ENCODE measurements around the gene RAP1GDS1. TPM values are rescaled to one million over a fixed set of nuclear protein-coding genes. Genes with fewer than 3 reads are reported as not detected.
"Not testable (repeated sequence)": the region's sequence is repeated elsewhere in the genome, so short reads cannot be mapped to it uniquely, and the experiment has no call there.

The RAP1GDS1 gene
- total and polyA plus RNA-seq, 5 experiments from 2014 or later, result 23.2 to 41.3 (median 30.7) TPM

DNA sequence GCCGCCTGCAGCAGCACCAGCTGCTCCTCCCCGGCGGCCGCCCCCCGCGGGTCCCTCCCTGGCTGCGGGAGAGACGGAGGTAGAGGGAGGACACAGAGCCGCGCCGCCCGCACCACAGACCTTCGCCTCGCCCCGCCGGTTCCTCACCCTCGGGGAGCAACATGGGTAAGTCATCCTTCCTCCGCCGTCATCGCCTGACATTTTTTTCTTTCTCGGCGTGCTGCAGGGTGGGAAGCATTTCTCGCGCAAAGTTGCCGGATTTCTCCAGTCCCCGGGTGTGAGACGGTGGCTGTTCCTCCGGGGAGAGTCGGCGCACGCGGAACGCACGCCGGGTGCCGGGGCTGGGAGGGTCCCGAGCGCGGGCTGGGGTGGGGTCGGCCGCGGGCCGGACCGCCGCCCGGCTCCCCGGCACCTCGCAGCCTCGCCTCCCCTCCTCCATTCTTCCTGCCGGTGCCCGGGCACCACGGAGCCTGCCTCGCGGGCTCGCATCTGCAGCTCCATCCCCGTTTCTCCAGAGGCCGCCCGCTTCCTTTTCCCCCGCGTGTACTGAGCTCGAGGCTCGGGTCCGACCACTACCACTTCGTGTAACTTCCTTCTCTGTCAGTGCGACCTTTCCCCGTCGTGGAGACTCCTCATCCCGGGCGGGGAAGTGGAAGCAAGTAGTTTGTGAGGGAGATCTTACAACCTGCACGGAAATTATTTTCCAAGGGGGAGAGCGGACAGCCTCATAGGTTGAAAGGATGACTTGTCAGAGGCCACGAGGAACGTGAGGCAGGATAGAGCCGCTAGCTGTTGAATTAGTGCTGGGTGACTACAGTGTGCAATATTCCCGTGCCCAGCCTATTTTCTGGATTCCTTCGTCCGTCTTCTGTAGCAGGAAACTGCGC is 464 bp downstream of the RAP1GDS1 start:
- POLR2A ChIA-PET, result interaction anchor here (0.8 to 3.2 kb wide), 18 partner anchors 10 to 1302 kb away, joined by 3 to 40 read pairs (median 6); partner anchors contain the start of genes ADH5, METAP1, STPG2 and TRMT10A

DNA sequence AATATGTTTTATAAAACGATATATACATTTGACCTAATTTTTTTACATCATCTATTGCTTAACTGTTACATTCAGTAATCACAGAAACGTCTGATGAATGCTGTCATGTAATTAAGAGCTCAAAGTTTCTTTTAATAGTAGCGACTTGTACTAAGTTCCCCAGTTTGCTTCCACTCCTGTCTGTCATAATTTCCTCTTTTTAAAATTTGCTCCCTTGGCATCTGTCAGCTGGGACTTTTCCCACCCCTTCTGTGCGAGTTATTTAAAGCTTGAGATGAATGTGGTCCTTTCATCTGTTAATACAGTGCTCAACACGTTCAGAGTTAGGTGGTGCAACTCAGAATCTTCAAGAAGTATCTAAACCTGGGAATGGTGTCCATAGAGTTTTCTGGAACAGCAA is 1.2 kb downstream of the RAP1GDS1 start:
- Mint-ChIP-seq H3K27me3 (no peaks in the 10 kb centered on the region), H3K4me3 (peak overlapping the region; percentile 80 to 98 (median 96)), H3K4me1 (peaks cover 31 to 58% (median 51%) of the 10 kb centered on the region in 4 donors), H3K36me3 (peaks cover 0 to 2% (median 0%) of the 10 kb centered on the region in 3 donors), H3K27ac (peak overlapping the region; percentile 73 to 98 (median 95)), H3K9me3 (peaks cover 0 to 2% (median 0%) of the 10 kb centered on the region in 9 donors)
- DNase-seq (peak in 3 of 10 donors; percentile 8 to 15 (median 14)), ATAC-seq (no peak)
- POLR2A ChIA-PET, result interaction anchor here (1.4 to 3.2 kb wide), 5 partner anchors 10 to 826 kb away, joined by 3 to 40 read pairs (median 9); partner anchors contain the start of genes ADH5, STPG2 and TSPAN5

More for the DNA sequence above, 464 bp downstream of the RAP1GDS1 start:
- peak overlapping the region; percentile 80 to 98 (median 96) for H3K4me3 Mint-ChIP-seq
- H3K36me3 Mint-ChIP-seq, result no peaks in the 10 kb centered on the region
- ATAC-seq, result peak; percentile 70 to 73
- no peaks in the 10 kb centered on the region for H3K9me3 Mint-ChIP-seq
- H3K4me1 Mint-ChIP-seq, result peaks cover 31 to 58% (median 50%) of the 10 kb centered on the region in 4 donors
- peak overlapping the region; percentile 73 to 98 (median 95) for H3K27ac Mint-ChIP-seq
- DNase-seq, result peak in 9 of 10 donors; percentile 16 to 90 (median 77)
- no peaks in the 10 kb centered on the region for H3K27me3 Mint-ChIP-seq

DNA sequence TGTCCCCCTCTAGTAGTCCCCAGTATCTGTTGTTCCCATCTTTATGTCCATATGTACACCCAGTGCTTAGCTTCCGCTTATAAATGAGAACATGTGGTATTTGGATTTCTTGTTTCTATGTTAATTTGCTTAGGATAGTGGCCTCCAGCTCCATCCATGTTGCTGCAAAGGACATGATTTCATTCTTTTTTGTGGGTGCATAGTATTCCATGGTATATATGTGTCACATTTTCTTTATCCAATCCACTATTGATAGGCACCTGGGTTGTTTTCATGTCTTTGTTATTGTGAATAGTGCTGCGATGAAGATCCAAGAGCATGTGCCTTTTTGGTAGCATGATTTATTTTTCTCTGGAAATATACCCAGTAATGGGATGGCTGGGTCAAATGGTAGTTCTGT is 6.3 kb downstream of the RAP1GDS1 start:
- Mint-ChIP-seq H3K4me3 (no peak overlapping the region), H3K27me3 (no peaks in the 10 kb centered on the region), H3K9me3 (peaks cover 0 to 10% (median 2%) of the 10 kb centered on the region in 9 donors), H3K4me1 (peaks cover 23 to 48% (median 45%) of the 10 kb centered on the region in 4 donors), H3K36me3 (peaks cover 8 to 24% (median 17%) of the 10 kb centered on the region in 3 donors), H3K27ac (peak overlapping the region in 2 of 10 donors; percentile 15 to 25)
- ATAC-seq, result no peak
- DNase-seq, result no peak
- POLR2A ChIA-PET, result no interaction called here

DNA sequence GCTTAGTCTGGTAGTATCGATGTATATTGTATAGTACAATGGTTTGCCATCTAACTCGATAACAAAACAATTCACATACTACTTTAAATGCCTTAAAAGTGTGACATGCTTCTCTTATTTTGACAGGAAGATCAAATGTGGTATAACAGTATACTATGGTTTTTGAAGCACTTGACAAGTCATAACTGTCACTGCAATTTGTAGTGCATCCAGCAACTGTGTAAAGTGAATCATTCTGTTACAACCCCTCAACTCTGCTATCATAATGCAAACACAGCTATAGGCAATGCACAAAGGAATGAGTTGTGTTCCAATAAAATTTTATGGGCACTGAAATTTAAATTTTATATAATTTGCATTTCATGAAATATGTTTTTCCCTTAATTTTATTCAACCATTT is 14.0 kb downstream of the RAP1GDS1 start:
- Mint-ChIP-seq H3K27ac (peak overlapping the region in 1 of 10 donors; percentile 1), H3K4me1 (peaks cover 12 to 32% (median 28%) of the 10 kb centered on the region in 4 donors), H3K4me3 (no peak overlapping the region), H3K27me3 (no peaks in the 10 kb centered on the region), H3K9me3 (peaks cover 0 to 38% (median 9%) of the 10 kb centered on the region in 9 donors), H3K36me3 (peaks cover 28 to 46% (median 29%) of the 10 kb centered on the region in 3 donors)
- DNase-seq (no peak), ATAC-seq (no peak)
- POLR2A ChIA-PET, result interaction anchor here (2.2 kb wide), 1 partner anchor 14 kb away, joined by 8 read pairs; the partner anchor contains the start of gene RAP1GDS1

DNA sequence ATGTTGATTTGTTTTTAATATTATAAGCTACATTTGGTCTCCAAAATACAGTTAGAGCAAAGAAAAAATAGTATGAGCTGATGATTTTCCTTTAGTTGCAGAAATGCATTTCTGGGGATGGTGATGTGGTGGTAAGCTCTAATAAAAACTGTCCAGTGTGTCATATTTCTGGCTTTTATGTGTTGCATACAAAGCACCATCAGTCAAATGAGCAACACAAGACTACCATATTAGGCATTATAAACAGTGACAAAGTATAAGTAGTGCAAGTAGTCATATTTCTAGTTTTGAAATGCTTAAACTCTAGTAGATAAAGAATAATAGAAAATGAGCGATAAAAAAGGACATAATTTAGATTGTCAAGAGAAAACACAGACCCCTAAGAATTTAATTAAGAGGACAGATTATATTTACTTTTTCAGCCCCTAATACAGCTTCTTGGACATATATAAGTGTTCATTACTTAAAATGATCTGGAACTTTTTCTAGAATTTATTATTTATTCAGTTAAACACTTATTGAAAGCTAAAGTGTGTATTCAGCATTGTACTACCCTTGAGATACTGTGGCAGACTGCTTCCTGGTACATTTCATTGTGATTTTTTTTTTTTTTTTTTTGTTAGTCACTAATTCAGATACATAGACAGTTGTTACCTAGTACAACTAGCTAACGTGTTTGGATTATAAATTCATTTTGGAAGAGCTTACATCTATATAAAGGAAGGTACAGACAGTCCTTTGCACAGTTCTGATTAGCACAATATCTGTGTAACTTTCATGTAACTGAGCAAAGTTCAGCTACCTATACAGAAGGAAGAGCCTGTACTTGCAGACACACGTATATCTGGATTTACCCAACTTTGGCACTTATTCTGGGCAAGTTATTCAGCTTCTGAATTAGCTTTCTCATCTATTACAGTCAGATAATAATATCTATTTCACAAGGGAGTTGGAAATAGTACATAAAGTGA is 22.3 kb downstream of the RAP1GDS1 start:
- ATAC-seq, result no peak
- H3K27ac Mint-ChIP-seq, result peak overlapping the region in 4 of 10 donors; percentile 1 to 33 (median 14)

DNA sequence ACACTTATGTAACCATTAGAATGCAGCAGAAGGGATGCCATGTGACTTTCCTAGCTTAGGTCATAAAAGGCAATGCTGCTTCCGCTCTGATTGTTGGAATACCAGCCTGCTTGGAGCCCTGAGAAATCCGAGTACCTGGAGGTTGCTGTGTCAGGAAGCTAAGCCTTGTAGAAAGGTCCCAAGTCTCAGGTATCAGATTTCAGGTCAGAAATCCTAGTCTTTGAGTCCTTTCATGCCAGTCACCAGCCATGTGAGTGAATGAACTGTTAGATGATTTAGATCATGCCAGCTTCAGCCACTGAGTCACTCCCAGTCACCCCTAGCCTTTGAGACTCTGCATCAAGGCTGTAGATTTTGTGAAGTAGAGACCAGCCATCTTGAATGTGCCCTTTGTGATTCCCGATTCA is 23.5 kb downstream of the RAP1GDS1 start:
- Mint-ChIP-seq H3K4me3 (no peak overlapping the region), H3K36me3 (peaks cover 0 to 7% (median 0%) of the 10 kb centered on the region in 3 donors), H3K4me1 (peaks cover 20 to 62% (median 51%) of the 10 kb centered on the region in 4 donors), H3K27ac (no peak overlapping the region), H3K27me3 (no peaks in the 10 kb centered on the region), H3K9me3 (peaks cover 0 to 16% (median 1%) of the 10 kb centered on the region in 9 donors)
- DNase-seq (no peak), ATAC-seq (no peak)
- POLR2A ChIA-PET, result no interaction called here

More for the DNA sequence above, 22.3 kb downstream of the RAP1GDS1 start:
- Mint-ChIP-seq H3K9me3 (peaks cover 0 to 18% (median 1%) of the 10 kb centered on the region in 9 donors), H3K36me3 (peaks cover 0 to 8% (median 0%) of the 10 kb centered on the region in 3 donors), H3K27me3 (no peaks in the 10 kb centered on the region), H3K4me1 (peaks cover 15 to 52% (median 41%) of the 10 kb centered on the region in 4 donors), H3K4me3 (no peak overlapping the region)
- POLR2A ChIA-PET, result interaction anchor here (0.6 kb wide), 1 partner anchor 336 kb away, joined by 4 read pairs; no protein-coding TSS in a partner anchor
- DNase-seq, result no peak

DNA sequence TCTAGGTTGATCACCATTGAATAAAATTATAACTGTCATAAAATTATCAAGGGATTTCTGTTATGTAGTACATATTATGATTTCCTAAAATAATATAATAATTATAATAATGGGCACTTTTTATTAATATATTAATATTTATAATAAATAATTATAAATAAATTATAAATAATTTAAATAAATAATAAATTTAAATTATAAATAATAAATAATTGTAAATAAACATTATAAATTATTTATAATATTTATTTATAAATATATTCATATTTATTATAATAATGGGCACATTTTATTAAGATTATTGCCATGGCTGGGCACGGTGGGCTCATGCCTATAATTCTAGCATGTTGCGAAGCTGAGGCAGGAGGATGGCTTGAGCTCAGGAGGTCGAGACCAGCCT is 24.5 kb downstream of the RAP1GDS1 start:
- Mint-ChIP-seq H3K4me3 (no peak overlapping the region), H3K9me3 (peaks cover 0 to 9% (median 0%) of the 10 kb centered on the region in 9 donors), H3K36me3 (peaks cover 0 to 2% (median 0%) of the 10 kb centered on the region in 3 donors), H3K27me3 (no peaks in the 10 kb centered on the region), H3K4me1 (peaks cover 22 to 71% (median 58%) of the 10 kb centered on the region in 4 donors), H3K27ac (no peak overlapping the region)
- POLR2A ChIA-PET, result no interaction called here
- DNase-seq (no peak), ATAC-seq (no peak)

DNA sequence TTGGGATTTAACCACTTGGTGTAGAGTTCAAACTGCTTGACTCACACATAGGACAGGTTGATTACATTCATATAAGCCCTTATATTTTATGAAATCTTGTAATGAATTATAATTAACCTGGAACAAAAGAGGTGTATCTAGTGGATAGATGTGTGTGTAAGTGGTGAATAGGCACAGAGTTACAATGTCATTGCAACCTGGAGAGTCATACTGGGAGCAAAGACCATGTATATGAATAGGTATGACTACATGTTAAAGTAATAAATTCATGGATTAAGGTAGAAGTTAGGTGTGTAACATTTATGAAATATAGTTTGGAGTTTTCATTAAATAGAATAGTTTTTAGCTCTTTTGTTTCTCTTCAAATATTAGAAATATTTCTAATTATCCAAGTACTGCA is 26.1 kb downstream of the RAP1GDS1 start:
- DNase-seq (no peak), ATAC-seq (no peak)
- POLR2A ChIA-PET, result no interaction called here
- Mint-ChIP-seq H3K36me3 (no peaks in the 10 kb centered on the region), H3K4me3 (no peak overlapping the region), H3K27me3 (no peaks in the 10 kb centered on the region), H3K9me3 (no peaks in the 10 kb centered on the region), H3K4me1 (peaks cover 20 to 66% (median 50%) of the 10 kb centered on the region in 4 donors), H3K27ac (peak overlapping the region in 3 of 10 donors; percentile 19 to 48 (median 33))

DNA sequence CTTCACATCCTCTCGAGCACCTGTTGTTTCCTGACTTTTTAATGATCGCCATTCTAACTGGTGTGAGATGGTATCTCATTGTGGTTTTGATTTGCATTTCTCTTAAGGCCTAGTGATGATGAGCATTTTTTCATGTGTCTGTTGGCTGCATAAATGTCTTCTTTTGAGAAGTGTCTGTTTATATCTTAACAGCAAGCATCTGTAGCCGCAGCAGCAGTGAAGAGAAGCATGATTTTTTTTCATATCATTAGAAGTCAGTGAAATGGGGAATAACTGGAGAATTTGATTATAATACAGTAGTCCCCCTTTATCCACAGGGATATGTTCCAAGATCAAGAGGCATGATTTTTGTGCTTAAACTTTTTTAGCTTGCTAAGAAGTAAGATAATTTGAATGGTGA is 27.5 kb downstream of the RAP1GDS1 start:
- Mint-ChIP-seq H3K4me3 (peak overlapping the region in 9 of 10 donors; percentile 0 to 71 (median 48)), H3K4me1 (peaks cover 18 to 62% (median 41%) of the 10 kb centered on the region in 4 donors), H3K27ac (peak overlapping the region in 8 of 10 donors; percentile 3 to 87 (median 76))
- H3K9me3 Mint-ChIP-seq, H3K36me3 Mint-ChIP-seq, POLR2A ChIA-PET, H3K27me3 Mint-ChIP-seq, ATAC-seq: not testable (repeated sequence)
- peak in 2 of 10 donors; percentile 2 to 7 for DNase-seq

DNA sequence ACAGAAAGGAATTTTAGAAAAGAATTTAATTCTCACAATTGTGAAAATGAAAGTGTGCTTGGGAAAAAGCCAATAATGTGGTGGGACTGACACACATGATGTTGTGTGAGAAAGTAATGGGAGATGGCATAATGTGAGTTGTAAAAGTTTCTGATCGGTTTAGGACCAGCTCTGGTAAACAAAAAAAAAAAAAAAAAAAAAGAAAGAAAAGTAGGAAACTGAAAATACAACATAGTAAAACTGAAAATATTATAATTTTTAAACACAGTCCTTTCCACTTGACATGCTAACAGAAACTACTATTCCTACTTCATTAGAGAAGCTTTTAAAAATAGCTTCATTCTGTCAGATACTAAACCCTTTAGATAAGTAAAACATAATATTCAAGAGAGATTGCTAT is 28.2 kb downstream of the RAP1GDS1 start:
- Mint-ChIP-seq H3K36me3 (peaks cover 10 to 13% (median 11%) of the 10 kb centered on the region in 3 donors), H3K9me3 (no peaks in the 10 kb centered on the region), H3K4me3 (peak overlapping the region in 4 of 10 donors; percentile 22 to 48 (median 32)), H3K27me3 (no peaks in the 10 kb centered on the region), H3K4me1 (peaks cover 20 to 61% (median 37%) of the 10 kb centered on the region in 4 donors), H3K27ac (peak overlapping the region in 3 of 10 donors; percentile 20 to 77 (median 34))
- POLR2A ChIA-PET, result interaction anchor here (0.7 kb wide), 1 partner anchor 103 kb away, joined by 5 read pairs; no protein-coding TSS in a partner anchor
- ATAC-seq, result no peak
- no peak for DNase-seq

DNA sequence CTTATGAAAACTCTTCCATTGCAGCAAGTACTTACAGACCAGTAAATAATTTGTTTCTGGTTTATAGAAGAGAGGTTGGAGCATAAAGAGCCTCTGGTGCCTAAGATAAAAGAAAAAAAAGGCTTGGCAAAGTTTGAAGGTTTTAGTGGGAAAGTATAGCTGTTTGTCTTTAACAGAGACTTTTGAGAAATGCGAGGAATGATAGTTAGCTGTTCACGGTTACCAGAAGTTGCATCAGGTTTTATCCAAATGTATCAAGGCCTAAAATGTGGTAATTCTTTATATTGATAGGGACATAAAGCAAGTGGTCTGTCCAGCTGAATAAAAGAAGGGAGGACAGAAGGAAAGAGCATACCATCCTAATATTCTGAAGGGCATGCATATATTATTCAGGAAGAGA is 29.3 kb downstream of the RAP1GDS1 start:
- POLR2A ChIA-PET, result no interaction called here

More for the DNA sequence above, 29.3 kb downstream of the RAP1GDS1 start:
- peak overlapping the region in 1 of 10 donors; percentile 15 for H3K4me3 Mint-ChIP-seq
- no peaks in the 10 kb centered on the region for H3K27me3 Mint-ChIP-seq
- H3K4me1 Mint-ChIP-seq, result peaks cover 20 to 61% (median 33%) of the 10 kb centered on the region in 4 donors
- no peak for DNase-seq
- no peak for ATAC-seq
- H3K9me3 Mint-ChIP-seq, result no peaks in the 10 kb centered on the region
- H3K27ac Mint-ChIP-seq, result peak overlapping the region in 6 of 10 donors; percentile 0 to 77 (median 4)
- H3K36me3 Mint-ChIP-seq, result peaks cover 10 to 24% (median 15%) of the 10 kb centered on the region in 3 donors

All from naive thymus-derived CD8-positive, alpha-beta T cell (primary cell).